EH (cell line): ENCODE measurements around the gene ZCCHC24.

Source experiments
- DNase-seq: peaks from one replicate; pipeline ENCODE4 v3.0.0-alpha.2; 2015; ENCODE audit warnings: low read depth

ZCCHC24 gene

GRCh38 chr10:79411546-79412495, 33.6 kb downstream of the ZCCHC24 start:
- no peak for DNase-seq

DNA sequence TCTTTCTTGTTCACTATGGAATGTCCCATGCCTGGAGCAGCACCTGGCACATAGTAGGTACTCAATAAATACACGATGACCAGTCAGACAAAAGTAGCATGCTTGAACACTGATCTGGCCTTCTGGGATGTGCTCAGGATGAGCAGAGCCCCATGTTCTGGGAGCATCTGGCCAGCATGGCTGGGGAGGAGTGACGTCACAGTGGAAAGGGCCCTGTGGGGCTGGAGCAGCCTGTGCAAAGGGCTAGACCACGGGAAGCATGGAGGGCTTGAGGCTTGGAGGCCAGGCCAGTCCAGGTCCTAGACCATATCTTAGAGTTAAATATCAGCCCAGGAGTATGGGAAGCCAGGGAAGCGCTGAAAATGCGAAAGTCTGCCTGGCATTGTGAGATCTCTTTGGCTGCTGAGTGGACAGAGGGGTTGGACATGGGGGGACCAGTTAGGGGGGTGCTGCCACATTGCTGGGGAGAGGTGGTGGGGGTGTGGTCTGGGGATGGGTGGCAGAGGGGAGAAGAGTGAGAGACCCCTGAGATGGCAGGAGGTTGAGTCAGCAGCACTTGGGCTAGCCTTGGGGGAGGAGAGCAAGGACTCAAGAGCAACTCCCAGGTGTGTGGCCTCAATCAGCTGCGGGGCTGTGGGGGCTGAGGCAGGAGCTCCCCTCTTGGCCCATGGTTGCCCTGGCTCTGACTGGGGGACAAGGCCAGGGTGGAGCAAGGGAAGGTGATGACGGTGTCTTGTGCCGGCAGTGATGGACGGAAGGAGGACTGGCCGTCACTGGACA, 34.9 kb downstream of the ZCCHC24 start:
- DNase-seq, result peak; percentile 84

GRCh38 chr10:79409726-79410085, 35.7 kb downstream of the ZCCHC24 start:
- DNase-seq, result no peak

DNA sequence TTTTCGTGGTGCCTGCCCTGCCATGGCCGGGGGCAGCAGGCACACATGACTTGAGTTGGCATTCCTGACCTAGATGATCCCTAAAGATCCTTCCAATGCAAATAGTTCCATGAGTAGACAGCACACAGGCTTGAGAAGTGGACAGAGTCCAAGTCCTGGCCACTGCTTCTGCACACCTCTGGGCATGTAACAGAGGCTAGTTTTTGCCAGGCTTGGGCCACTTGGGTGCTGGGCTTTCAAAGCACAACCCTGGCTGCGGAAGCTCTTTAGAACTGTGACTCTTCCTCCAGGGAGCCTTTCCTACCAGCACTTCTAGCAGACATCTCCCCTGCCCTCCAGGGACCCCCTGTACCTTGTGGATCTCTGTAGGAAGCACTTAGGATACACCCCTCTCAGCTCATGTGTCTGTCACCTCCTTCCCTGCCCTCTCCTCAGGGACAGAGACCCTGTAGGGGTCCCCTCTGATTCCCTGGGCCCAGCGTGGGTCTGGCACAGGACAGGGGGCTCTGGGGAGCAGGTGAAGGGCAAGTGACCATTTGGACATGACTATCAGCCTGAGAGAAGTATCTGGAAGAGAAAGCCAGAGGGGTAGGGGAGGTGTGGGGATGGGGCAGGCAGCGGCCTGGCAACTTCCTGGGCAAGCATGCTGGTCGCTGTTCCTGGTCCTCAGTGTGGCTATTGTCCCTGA, 36.2 kb downstream of the ZCCHC24 start:
- DNase-seq, result no peak

DNA sequence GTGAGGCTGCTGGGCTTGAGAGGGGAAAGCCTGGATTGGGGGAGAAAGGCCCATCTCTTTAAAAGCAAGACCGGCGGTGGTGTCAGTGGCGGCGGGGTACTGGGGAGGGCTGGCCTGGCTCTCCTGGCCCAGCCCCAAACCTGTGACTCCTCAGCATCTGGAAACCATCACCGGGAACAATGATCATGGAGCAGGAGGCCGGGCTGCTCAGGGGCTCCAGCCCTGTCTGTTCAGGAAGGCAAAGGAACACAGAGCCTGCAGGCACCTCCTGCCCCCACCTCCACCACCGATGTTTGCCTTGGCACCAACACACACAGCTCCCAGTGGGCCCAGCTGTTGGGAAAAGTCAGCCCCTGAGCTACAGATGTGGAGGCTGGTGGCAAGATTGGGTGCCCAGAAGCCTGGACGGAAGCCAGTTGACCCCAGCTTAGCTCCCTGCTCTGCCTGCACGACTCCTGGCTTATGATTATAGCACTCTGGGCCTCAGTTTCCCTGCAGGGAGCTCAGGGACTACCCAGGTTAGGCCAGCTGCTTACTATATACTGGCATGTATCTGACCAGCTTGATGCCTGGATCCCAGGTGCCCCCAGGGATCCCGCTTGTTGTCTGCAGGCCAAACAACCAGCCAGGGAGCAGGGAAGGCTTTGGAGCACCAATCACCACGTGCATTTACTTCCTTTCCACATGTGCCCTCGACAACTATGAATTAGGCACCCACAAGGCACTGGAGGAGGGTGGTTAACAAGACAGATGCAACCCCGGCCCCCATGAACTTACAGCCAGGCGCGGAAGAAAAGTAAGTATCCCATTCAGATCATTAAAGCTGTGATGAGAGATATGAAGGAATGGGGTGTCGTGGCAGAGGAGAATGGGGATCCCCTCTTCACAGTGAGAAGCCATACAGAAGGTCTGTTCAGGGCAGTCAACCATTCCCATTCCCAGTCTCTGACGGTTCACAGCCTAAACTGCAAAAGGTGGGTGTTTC, 37.3 kb downstream of the ZCCHC24 start:
- DNase-seq, result peak; percentile 73

DNA sequence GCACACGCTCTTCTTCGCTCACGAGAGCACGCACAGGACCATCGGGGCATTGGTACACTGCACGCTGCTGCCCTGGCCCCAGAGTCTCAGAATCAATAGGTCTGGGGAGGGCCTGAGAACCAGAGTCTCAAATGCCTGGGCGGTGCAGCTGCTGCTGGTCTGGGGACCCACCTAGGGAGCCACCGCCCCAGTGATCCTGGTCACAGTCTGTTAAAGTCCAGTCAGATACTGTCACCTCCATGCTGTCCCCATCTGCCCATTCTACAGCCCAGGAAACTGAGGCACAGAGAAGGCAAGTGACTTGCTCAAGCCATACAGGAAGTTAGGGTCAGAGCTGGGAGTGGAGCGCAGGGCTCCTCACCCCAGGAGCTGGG, 38.0 kb downstream of the ZCCHC24 start:
- DNase-seq, result no peak

DNA sequence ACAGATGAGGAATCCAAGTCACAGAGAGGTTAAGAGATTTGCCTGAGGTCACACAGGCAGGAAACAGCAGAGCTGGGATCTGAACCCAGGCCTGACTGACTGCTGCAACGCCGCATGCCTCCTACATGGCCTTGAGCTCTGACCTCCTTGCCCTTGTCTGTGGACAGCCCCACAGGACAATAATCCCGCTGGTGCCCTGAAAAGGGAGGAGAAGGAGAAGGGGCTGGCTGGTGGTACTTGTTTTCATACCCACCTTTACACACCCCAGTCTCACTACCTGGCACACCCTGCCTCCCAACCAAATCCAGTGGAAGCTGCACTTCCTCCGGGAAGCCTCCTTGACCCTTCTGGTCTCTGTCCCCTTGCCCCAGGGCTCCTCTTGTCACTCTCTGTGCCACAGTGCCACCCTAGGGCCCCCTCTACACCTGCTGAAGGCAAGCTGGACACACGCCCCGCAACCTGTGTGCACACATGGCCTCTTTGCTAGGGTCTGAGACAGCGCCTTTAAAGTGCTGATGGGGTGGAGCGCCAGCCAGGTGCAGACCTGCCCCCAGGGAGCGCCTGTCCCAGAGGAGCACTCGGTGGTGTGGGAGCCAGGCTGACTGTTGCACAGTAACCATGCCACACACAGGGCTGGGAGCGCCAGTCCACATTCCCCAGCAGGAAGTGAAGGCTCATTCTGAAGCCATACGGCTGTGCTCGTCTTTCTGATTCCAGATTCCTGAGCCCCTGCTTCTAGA, 38.6 kb downstream of the ZCCHC24 start:
- no peak for DNase-seq

DNA sequence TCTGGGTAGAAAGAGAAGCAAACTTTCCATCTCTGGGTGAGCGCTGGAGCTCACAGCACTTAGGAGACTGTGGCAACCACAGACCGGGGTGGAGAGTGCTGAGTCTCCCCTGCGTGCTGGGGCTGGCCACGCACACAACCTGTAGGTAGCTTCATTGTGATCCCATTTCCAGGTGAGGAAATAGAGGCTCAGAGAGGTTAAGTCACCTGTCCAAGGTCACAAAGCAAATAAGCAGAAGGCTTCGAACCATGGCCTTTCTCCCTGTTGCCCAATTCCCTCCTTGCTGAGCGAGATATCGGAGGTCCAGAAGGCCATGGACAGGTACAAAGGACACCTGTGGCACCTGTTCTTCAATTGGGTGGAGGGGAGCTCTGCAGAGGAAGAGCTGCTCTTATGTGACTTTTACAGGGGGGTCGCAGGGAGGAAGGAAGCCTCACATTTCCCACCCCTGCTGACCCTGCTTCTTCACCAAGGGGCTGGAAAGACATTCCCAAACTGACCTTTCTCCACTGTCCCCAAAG, 39.4 kb downstream of the ZCCHC24 start:
- DNase-seq, result no peak

GRCh38 chr10:79405221-79405994, 40.0 kb downstream of the ZCCHC24 start:
- peak; percentile 27 for DNase-seq

DNA sequence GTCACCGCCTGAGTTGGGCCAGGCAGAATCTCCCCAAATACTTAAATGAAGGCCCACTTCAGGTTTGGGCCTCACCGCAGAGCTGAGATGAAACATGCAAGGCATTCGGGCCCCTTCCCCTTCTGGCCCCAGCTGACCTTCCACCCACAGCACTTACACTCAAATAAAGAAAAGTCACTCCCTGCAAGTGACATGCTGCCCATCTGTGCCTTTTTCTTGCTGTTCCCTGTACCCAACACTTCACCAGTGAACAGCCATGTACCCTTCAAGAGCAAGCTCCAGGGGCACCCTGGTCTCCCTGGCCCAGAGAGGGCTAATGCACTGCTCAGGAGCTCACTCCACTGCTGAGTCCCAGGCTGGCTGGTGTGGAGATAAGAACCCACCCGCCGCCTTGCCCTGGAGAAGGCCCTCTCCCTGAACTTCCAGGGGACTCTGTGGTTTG, 40.7 kb downstream of the ZCCHC24 start:
- DNase-seq, result no peak

DNA sequence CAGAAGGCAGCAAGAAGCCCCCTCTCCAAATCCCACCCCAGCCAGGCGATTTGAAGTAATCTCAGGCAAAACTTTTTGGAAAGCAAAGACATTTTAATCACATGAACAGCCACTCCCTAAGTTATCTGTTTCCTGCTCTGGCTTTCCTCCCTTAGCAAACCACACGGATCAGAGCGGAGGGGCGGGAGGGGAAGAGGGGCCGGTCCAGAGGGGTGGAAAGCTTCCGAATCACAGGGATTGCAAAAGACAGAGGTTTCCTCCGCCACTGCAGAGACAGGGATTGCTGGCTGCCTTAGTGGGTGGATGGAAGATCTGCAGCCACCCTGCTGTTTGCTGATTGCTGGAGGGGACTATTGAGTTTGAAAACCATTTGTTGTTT, 41.2 kb downstream of the ZCCHC24 start:
- DNase-seq, result peak; percentile 91

- DNase-seq, result peak; percentile 72
These were observed 41.8 kb downstream of the ZCCHC24 start for GRCh38 chr10:79403441-79404230.

GRCh38 chr10:79402951-79403350, 42.5 kb downstream of the ZCCHC24 start:
- DNase-seq, result no peak

- DNase-seq, result no peak
These were observed 42.8 kb downstream of the ZCCHC24 start for GRCh38 chr10:79402625-79402946.

DNA sequence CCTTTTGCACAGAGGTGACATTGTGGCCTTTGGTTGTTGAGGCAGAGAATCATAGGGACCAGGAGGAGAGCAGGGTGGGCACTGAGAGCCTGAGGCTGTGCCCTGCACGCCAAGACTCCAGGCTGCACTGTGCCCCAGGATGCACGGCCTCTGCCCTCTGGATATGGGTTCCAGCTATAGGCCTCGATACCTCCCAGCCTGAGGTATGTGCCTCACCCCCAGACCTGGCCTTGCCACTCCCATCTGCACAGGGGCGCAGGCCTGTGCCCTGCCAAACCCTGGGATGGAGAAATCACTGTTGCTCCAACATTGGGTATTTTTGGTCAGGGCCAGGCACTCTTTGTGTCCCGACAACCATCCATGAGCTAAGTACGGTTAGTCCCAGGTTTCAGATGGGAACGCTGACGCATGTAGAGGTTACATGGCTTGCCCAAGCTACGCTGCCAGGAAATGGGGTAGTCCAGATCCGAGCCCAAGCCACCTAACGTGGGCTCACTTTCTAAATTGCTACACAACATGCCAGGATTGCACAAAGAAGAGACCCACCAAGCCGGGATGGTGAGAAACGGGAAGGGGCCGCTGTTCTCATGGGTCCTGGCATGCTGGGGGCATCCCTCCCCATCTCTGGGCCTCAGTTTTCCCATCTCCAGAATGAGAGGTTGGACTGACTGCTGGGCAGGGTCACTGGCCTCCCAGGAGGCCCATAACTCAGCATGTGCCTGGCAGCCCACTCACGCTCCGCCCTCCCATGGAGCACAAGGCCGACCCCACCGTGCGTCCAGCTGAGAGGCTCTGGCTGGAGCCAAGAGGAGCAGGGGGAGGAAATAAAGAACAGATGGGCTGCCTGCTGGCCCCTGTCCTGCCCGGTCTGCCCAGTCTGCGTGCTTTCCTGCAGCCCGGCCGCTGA, 44.2 kb downstream of the ZCCHC24 start:
- peak; percentile 73 for DNase-seq

DNA sequence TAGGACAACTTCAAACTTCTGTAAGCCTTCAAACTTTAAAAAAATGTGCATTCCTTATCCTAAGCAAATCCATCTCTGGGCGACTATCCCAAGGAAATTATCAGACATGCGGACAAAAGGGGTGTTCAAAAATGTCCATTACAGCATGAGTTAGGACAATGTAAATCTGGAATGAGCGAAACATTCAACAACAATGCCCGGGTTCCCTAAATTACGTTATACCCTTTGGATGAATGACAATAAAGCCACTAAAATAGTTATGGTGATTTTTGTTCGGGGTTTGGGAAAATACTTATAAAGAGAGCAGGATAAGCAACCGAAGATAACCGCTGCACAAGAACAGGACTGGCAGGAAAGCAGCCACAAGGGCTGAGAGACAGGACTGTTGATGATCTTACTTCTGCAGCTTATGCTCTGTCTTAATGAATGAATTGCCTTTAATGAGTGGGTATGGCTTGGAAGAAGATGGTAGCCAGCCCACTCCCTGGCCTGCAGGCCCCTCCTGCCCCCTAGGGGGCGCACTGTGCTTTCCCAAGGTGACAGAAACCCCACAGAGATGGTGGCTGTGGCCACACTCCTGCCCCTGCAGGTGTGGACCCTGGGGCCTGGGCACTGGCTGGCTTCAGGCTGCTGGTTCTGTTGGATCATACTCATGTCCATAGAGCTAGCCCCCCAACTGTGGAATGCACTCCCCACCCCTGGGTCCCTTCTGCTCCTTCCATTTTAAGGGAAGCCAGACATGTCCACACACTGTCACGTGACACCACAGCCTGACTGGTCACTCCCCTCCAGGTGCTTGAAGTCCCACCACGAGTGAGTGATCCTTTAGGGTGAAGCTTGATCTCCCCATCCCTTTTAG, 45.0 kb downstream of the ZCCHC24 start:
- peak; percentile 40 for DNase-seq
